ENCODE data around the gene HES5.

HES5 gene

GRCh38 chr1:2514863-2515762, 14.9 kb downstream of the HES5 start:
- no peak for DNase-seq

DNA sequence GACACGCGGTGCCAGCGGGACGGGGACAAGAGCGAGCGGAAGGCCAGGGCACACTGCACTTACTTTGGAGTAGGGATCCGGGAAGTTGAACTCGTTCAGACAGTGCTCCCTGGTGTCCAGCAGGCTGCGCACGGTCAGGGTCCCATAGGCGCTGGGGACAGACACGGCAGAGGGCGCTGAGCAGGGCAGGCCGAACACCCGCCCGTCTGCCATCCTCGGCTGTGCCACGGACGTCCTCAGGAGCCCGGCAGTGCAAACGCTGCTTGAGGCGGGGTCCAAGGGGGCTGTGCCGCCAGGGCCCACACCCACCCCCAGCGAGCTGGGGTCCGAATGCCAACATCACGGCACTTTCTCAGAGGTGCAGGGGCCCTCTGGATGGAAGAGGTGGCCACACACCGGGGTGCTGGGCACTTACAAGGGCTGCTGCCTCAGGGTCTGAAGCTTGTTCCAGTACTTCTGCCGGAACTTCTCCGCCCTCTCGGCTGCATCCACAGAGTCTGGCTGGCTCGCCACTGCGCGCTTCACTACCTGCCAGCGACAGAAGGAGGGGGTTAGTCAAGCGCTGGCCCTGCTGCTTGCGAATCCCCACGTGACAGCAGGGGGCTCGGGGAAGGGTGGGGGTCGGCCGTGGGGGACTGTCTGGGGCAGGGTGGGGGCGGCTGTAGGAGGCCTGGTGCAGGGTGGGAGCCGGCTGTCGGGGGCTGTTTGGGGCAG, 16.0 kb downstream of the HES5 start:
- no peak for DNase-seq

GRCh38 chr1:2512862-2513421, 17.1 kb downstream of the HES5 start:
- no peak for DNase-seq

- DNase-seq: no peak
These were observed 19.5 kb downstream of the HES5 start for GRCh38 chr1:2510366-2511155.

GRCh38 chr1:2509589-2509988, 20.5 kb downstream of the HES5 start:
- DNase-seq: no peak

- no peak for DNase-seq
These were observed 21.3 kb downstream of the HES5 start for GRCh38 chr1:2508751-2509150.

- DNase-seq: no peak
These were observed 21.9 kb downstream of the HES5 start for GRCh38 chr1:2508180-2508579.

- DNase-seq: no peak
These were observed 22.3 kb downstream of the HES5 start for GRCh38 chr1:2507744-2508155.

DNA sequence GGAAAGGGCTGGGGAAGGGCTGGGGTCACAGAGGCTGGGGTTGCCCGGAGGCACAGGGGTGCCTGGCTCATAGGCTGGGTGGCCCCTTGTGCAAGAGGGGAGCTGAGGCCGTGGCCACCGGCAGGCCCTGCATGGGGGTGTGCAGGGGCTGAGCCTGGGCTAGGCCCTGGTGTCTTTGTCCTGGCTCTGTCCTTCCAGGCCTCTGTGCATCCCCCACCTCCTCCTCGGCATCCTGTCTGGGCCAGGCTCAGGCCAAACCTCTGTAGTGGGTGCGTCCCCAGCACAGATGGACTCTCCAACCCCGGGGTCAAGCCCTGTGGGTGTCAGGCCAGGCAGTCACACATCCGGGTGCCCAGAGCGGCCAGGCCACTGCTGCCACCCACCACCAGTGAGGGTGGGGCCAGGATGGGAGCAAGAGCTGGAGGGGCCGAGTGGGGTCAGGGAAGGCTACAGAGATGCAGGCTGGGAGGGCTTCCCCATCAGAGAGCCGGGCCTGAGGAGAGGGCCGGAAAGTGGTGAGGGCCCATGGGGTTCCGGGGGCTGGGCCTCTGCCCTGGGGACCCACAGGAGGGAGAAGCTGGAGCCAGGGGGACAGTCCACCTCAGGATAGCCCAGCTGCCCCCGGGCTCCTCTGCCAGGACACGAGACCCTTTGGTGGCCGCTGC, 23.0 kb downstream of the HES5 start:
- DNase-seq: no peak

GRCh38 chr1:2506007-2506860, 23.8 kb downstream of the HES5 start:
- no peak for DNase-seq

- DNase-seq: no peak
These were observed 24.5 kb downstream of the HES5 start for GRCh38 chr1:2505461-2505994.

DNA sequence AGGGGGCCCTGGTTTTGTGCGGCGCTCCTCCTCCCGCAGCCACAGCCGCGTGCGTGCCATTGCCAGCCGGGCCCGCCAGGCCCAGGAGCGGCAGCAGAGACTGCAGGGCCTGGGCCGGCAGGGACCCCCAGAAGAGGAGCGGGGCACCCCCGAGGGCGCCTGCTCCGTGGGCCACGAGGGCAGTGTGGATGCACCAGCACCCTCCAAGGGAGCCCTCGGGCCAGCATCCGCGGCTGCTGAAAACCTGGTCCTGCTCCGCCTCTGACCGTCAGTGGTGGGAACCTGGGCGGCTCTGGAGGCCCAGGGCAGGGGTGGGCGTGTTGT, 25.2 kb downstream of the HES5 start:
- DNase-seq: no peak

DNA sequence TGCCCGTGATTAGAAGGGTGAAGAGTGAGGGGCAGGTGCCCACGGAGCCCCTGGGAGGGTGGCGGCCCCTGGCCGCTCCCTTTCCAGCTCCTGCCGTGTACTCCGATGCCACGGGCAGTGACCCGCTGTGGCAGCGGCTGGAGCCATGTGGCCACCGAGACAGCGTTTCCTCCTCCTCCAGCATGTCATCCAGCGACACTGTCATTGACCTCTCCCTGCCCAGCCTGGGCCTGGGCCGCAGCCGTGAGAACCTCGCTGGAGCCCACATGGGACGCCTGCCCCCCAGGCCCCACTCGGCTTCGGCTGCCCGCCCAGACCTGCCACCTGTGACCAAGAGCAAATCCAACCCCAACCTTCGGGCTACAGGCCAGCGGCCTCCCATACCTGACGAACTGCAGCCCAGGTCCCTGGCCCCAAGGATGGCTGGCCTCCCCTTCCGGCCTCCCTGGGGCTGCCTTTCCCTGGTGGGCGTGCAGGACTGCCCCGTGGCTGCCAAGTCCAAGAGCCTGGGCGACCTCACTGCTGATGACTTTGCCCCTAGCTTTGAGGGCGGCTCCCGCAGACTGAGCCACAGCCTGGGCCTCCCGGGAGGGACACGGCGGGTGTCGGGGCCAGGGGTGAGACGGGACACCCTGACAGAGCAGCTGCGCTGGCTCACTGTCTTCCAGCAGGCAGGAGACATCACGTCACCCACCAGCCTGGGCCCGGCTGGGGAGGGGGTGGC, 25.7 kb downstream of the HES5 start:
- DNase-seq: no peak

DNA sequence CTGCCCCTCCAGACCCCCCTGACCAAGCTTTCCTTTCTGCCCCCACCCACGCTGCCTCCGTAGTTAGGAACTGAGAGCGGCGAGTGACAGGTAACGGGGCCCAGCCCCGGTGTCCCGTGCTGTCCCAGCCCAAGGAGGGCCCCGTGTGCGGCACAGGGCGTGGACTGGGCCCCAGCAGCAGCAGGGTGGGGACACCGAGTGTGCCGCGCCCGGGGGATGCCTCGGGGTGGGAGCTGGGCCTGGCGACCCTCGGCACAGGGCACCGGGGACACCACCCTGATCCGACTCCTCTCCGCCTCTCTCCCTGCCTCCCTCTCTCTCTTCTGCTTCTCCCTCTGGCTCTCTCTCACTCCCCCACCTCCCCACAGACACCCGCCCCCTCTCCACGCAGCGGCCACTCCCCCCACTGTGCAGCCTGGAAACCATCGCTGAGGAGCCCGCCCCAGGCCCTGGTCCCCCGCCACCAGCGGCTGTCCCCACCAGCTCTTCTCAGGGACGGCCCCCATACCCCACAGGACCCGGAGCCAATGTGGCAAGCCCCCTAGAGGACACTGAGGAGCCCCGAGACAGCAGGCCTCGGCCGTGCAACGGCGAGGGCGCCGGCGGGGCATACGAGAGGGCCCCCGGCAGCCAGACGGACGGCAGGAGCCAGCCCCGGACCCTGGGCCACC, 26.4 kb downstream of the HES5 start:
- no peak for DNase-seq

GRCh38 chr1:2502661-2503553, 27.2 kb downstream of the HES5 start:
- DNase-seq: no peak

GRCh38 chr1:2502210-2502609, 27.9 kb downstream of the HES5 start:
- no peak for DNase-seq

GRCh38 chr1:2501820-2502119, 28.3 kb downstream of the HES5 start:
- no peak for DNase-seq

DNA sequence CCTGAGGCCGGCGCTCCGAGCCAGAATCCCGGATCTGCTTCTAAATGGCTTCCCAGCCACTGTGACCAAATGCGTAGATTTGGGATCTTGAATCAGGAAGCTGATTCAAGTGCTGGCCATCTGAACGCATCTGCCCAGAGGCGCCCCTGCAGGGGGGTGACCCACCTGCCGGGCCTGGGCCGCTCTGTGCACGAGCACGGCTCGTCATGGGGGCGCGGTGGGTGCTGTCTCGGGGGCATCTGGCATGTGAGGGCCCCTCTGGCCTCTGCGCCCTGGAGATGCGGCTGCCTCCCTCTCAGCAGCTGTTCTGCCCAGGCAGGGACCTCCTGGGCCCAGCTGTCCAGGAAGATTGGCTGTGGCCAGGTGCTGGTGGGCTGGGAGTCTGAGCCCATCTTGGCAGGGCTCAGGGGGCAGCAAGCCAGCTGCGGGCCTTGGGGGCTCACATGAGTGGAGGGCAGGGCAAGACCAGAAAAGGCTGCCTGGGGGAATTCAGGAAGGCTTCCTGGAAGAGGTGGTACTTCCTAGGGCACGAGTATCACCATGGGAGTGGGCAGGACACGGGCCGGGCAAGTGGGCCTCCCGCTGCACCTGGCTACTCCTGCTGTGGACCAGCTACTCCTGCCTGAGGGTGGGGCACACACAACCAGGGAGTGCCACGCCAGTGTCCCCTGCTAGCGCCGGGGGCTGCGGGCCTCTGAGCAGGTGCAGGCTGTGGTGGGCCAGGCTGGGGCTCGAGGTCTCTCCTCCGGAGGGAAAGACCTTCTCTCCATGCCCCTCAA, 28.8 kb downstream of the HES5 start:
- no peak for DNase-seq

All from DMS79 (cell line).